T-helper 22 cell (primary cell): ENCODE results near the gene RGL2.
"Not testable (repeated sequence)": the region's sequence is repeated elsewhere in the genome, so short reads cannot be mapped to it uniquely, and the experiment has no call there.

Source experiments
- DNase-seq: peaks from one replicate; pipeline ENCODE4 v3.0.0-alpha.2; 2020; ENCODE audit warnings: low read depth

Gene RGL2

DNA sequence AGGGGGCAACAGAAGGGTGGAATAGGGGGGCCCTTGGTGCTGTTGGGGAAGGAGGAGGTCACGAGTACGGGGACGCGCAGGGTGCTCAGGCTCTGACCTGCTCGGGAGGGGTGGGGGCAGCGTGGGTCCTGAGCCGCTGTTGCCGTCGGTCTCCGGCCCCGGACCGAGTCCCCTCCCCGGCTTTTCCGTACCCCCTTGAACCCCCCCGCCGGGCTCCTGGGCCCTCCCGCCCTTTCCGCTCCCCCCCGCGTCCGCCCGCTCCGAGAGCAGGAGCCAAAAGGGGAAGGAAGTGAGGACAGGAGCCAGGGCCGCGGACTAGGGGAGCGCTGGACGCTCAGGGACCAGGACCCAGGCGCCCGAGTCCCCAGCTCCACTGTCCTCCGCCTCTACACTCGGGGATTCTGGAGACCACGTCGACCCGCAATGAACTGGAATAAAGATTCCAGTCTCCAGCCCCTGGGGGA is at the start of gene RGL2:
TSS of gene RGL2 (minus strand) at position 170 of the 464 bp plus-strand sequence. CDS start 332 bp downstream, outside the sequence.
- peak; percentile 56 for DNase-seq

DNA sequence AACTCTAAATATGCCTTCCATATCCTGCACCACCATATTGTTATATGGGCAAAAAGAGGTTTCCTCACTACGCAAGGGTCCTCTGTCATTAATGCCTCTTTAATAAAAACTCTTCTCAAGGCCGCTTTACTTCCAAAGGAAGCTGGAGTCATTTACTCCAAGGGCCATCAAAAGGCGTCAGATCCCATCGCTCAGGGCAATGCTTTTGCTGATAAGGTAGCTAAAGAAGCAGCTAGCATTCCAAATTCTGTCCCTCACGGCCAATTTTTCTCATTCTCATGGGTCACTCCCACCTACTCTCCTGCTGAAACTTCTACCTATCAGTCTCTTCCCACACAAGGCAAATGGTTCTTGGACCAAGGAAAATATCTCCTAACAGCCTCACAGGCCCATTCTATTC is 49.1 kb upstream of the RGL2 start:
- no peak for DNase-seq

DNA sequence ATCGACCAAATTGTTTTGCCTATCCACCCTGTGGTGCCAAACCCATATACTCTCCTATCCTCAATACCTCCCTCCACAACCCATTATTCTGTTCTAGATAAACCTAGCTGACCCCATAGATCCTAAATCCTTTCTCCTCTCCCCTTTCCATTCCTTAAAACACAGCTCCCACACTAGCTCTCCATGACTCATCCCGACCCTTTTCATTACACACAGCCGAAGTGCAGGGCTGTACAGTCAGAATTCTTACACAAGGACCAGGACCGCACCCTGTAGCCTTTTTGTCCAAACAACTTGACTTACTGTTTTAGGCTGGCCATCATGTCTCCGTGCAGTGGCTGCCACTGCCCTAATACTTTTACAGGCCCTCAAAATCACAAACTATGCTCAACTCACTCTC is 48.2 kb upstream of the RGL2 start:
- not testable (repeated sequence) for DNase-seq

GRCh38 chr6:33344701-33345697 is 46.3 kb upstream of the RGL2 start:
- DNase-seq = peak; percentile 61

GRCh38 chr6:33343953-33344611 is 45.3 kb upstream of the RGL2 start:
- DNase-seq = peak; percentile 65

DNA sequence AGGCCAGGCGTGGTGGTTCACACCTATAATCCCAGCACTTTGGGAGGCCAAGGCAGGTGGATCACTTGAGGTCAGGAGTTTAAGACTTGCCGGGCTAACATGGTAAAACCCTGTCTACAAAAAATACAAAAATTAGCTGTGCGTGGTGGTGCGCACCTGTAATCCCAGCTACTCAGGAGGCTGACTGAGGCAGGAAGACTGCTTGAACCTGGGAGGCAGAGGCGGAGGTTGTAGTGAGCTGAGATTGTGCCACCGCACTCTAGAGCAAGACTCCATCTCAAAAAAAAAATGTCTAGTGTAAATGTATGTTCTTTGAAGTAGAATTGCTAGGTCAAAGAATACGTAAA is 44.8 kb upstream of the RGL2 start:
- not testable (repeated sequence) for DNase-seq

DNA sequence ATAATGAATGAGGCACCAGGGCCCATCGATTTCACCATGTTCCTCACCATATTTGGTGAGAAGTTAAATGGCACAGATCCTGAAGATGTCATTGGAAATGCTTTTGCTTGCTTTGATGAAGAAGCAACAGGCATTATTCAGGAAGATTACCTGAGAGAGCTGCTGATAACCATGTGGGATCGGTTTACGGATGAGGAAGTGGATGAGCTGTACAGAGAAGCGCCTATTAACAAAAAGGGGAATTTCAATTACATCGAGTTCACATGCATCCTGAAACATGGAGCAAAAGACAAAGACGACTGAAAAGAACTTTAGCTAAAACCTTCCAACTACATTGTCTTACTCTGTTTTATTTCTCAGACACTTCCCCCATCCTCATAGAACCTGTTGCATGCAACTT is 40.5 kb upstream of the RGL2 start:
- no peak for DNase-seq

DNA sequence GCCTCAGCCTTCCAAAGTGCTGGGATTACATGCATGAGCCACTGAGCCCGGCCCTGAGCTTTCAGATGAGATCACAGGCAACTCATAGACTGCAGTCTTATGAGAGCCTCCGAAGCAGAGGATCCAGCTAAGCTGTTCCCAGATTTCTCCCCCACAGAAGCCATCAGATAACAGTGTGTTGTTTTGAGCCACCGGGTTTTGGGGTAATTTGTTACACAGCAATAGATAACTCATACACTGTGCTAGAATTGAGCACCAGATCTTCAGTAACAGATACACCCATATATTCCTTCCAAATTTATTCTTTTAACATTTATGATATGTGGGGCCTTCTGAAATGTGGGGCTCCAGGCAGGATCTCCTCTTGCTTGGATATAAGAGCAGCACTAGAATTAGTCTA is 37.8 kb upstream of the RGL2 start:
- DNase-seq = no peak

DNA sequence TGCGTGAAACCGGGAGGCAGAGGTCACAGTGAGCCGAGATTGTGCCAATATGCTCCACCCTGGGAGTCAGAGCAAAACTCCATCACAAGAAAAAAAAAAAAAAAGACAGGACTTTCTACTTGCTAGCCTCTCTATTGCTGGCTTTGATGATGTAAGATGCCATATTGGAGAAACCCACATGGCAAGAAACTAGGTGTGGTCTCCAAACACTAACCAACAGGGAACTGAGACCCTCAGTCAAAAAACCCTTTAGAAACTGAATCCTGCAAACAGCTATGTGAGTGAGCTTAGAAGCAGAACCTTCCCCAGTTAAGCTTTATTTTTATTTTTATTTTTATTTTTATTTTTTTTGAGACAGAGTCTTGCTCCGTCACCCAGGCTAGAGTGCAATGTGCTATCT is 37.2 kb upstream of the RGL2 start:
- no peak for DNase-seq

GRCh38 chr6:33333666-33334065 is 34.9 kb upstream of the RGL2 start:
- no peak for DNase-seq

- no peak for DNase-seq
These were observed 32.0 kb upstream of the RGL2 start for GRCh38 chr6:33330736-33331135.

- DNase-seq = no peak
These were observed 30.3 kb upstream of the RGL2 start for GRCh38 chr6:33329058-33329457.

DNA sequence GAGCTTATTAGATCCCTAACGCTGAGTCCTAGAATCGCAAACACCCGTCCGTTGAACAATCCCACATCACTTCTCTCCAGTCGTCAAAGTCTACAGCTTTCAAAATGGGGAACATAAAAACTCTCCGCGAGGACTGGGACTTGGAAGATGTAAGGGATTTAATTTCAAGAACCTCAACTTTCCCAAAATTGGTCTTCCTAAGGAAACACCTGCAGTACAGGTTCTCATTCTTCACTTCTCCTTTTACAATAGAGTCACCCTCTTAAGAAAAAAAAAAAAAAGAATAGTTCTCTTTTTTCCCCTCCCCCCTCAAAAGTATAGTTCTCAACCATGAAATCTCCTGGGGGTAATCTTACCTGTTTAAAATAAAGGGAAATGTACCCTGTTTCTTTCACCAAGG is 25.4 kb upstream of the RGL2 start:
- no peak for DNase-seq

DNA sequence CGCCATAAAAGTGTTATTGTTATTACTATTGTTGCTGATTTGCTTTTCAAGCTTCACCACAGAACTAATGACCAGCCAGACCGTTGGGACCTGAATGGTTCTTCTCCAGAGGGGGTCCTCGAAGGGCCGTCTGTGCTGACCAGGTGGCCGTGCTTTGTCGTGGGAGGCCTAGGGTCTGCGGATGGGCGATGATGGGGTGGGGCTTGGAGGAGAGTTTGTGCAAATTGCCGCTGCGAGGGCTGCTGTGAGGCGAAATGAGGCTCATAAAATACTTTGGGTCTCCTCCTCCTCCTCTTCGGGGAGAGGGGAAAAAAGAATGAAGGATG is 24.8 kb upstream of the RGL2 start:
- no peak for DNase-seq

DNA sequence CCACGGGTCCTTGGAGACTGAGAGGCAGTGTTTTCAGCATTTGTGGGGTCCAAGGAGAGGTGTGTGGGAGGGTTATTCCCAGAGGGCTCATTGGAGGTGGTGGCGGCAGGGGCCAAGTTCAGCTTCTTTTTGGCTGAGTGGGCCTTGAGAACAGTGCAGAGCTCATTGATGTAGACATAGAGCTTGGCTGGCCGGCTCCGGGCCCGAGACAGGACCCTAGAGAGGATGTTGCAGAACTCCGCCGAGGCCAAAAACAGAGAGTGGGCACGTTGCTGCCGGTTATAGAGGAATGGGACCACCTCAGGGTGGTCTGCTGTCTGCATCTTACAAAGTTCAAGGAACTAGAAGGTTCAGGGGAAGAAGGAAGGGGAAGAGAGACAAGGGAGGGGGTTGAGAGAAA is 22.5 kb upstream of the RGL2 start:
- no peak for DNase-seq

- DNase-seq = no peak
These were observed 21.8 kb upstream of the RGL2 start for GRCh38 chr6:33320315-33321181.

DNA sequence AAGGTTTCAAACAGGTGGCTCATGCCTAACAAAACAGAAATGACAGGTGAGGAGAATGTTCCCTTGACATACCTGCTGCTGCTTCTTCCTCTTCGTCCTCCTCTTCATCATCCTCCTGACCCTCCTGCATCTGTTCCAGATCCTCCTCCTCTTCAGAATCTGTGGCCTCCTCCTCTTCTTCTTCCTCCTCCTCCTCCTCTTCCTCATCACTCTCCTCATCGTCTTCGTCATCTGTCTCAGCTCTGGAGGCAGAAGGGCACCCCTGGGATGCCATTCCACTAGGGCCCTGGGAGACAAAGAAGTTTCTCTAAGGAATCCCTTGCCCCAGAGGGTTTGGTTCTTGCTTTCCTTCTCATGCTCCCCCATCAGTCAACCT is 21.2 kb upstream of the RGL2 start:
- DNase-seq = no peak

- no peak for DNase-seq
These were observed 19.8 kb upstream of the RGL2 start for GRCh38 chr6:33318426-33319073.

- DNase-seq = peak; percentile 93
These were observed 19.1 kb upstream of the RGL2 start, which contains the start of gene ZBTB22 for GRCh38 chr6:33317669-33318425. Gene ZBTB22 (minus strand): TSS chr6:33317744. CDS start chr6:33316916, 828 bp downstream.

DNA sequence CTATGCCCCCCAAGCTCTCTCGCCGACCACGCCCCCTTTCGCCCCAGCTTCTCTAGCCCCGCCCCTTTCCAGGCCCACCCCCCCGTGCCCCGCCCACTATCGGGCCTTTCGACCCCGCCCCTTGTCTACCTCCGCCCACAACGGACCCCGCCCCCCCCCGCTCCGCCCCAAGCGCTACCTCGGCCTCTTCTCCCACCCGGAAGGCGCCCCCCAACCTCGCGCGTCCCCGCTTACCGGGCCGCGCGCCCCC is 18.6 kb upstream of the RGL2 start:
- DNase-seq = no peak
